ENCODE data around the gene APOO. TPM values are rescaled to one million over a fixed set of nuclear protein-coding genes. Genes with fewer than 3 reads are reported as not detected.

The APOO gene
- total and polyA plus RNA-seq, 2 of the 13 experiments (the other 11 are each of a cell fraction or from before 2014, with no cell fraction given): 9.7 to 22.1 TPM

DNA sequence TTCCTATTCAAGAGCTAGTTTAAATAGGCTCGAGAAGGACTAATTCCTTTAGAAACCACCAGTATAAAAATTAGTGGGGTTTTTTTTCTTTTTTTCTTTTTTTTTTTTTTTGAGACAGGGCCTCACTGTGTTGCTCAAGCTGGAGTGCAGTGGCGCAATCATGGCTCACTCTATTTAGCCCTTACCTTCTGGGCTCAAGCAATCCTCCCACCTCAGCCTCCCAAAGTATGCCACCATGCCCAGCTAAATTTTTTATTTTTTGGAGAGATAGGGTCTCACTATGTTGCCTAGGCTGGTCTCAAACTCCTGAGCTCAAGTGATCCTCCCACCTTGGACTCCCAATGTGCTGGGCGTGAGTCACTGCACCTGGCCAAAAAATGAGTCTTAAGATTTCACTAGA lies 52.8 kb downstream of the APOO start:
- DNase-seq (ENCODE audit: low spot score): no peak
- POLR2A ChIA-PET: no interaction called here
- CTCF ChIA-PET (ENCODE audit: low intra/inter-chr PET ratio, low total read pairs): no interaction called here
- no peaks in the 10 kb centered on the region for H3K27me3 ChIP-seq (ENCODE audit: control insufficient read depth in 1 of 2, insufficient read depth in 2 of 2, low read length in 2 of 2)
- WGBS (ENCODE audit: low lambda C conversion rate): 98% methylated on average over 3 of the region's 3 CpGs
- no peak for FAIRE-seq
- H3K79me2 ChIP-seq (ENCODE audit: insufficient read depth, low read length): no peaks in the 10 kb centered on the region
- H2AFZ ChIP-seq (ENCODE audit: low read length): no peak overlapping the region
- H3K4me2 ChIP-seq (ENCODE audit: low read depth, low read length): no peak overlapping the region
- no peak overlapping the region for H3K27ac ChIP-seq (ENCODE audit: extremely low read length, insufficient read depth, low read length)
- no TSS peak for BruUV-seq (replicated peaks)
- H3K4me3 ChIP-seq (replicated peaks in 1 of 3; ENCODE audit: insufficient read depth in 1 of 3, low read depth in 2 of 3, low read length in 3 of 3): no peak overlapping the region
- H3K9ac ChIP-seq (ENCODE audit: insufficient read depth, low read depth, low read length): no peak overlapping the region
- in situ Hi-C loops (cut with HindIII; ENCODE audit: extremely low pct_ligation_motif_present, low pct_unique_long_range_greater_than_20kb): no loop called here
- peaks cover 16% of the 10 kb centered on the region for H3K4me1 ChIP-seq (ENCODE audit: insufficient read depth, low read length)
- H4K20me1 ChIP-seq (ENCODE audit: insufficient read depth, low read length): no peaks in the 10 kb centered on the region
- no peak for ATAC-seq
- H3K36me3 ChIP-seq (replicated peaks in 1 of 2; ENCODE audit: control insufficient read depth in 1 of 2, insufficient read depth in 2 of 2, low read length in 2 of 2): no peaks in the 10 kb centered on the region
- no peaks in the 10 kb centered on the region for H3K9me3 ChIP-seq (ENCODE audit: low read length)
- intact Hi-C loops (cut with micrococcal nuclease; ENCODE audit: unreplicated experiment): no loop called here
- TF ChIP-seq, protein P1, sequence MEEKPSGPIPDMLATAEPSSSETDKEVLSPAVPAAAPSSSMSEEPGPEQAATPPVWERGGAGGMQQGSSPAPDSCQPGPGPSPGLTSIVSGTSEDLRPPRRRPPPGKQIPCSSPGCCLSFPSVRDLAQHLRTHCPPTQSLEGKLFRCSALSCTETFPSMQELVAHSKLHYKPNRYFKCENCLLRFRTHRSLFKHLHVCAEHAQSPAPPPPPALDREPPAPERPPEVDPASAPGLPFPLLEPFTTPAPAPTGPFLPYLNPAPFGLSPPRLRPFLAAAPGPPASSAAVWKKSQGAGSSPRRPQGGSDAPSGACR (CRISPR knock-in tag; IDR thresholded peaks at IDR 0.05): no peak
- no peak for TF ChIP-seq ZNF598 (CRISPR knock-in tag; IDR thresholded peaks at IDR 0.05; ENCODE audit: borderline replicate concordance)
- TF ChIP-seq FOXK1 (CRISPR knock-in tag; IDR thresholded peaks at IDR 0.05; ENCODE audit: borderline replicate concordance, low read depth): no peak
- TF ChIP-seq ZNF17 (CRISPR knock-in tag; IDR thresholded peaks at IDR 0.05): no peak
- no peak for TF ChIP-seq GZF1 (CRISPR knock-in tag; IDR thresholded peaks at IDR 0.05)
- no peak for TF ChIP-seq ZNF589 (CRISPR knock-in tag; conservative IDR thresholded peaks at IDR 0.05)
- TF ChIP-seq DR1 (CRISPR knock-in tag; IDR thresholded peaks at IDR 0.05): no peak
- TF ChIP-seq, protein P2, sequence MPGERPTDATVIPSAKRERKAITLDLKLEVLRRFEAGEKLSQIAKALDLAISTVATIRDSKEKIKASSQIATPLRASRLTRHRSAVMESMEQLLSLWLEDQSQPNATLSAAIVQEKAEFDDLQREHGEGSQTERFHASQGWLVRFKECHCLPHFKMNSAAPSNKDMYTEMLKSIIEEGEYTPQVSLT (CRISPR knock-in tag; IDR thresholded peaks at IDR 0.05; ENCODE audit: borderline replicate concordance, low read depth): no peak
- TF ChIP-seq TBL1XR1 (IDR thresholded peaks at IDR 0.05; ENCODE audit: borderline replicate concordance, low read length, partially characterized antibody): no peak
- TF ChIP-seq, protein P3, sequence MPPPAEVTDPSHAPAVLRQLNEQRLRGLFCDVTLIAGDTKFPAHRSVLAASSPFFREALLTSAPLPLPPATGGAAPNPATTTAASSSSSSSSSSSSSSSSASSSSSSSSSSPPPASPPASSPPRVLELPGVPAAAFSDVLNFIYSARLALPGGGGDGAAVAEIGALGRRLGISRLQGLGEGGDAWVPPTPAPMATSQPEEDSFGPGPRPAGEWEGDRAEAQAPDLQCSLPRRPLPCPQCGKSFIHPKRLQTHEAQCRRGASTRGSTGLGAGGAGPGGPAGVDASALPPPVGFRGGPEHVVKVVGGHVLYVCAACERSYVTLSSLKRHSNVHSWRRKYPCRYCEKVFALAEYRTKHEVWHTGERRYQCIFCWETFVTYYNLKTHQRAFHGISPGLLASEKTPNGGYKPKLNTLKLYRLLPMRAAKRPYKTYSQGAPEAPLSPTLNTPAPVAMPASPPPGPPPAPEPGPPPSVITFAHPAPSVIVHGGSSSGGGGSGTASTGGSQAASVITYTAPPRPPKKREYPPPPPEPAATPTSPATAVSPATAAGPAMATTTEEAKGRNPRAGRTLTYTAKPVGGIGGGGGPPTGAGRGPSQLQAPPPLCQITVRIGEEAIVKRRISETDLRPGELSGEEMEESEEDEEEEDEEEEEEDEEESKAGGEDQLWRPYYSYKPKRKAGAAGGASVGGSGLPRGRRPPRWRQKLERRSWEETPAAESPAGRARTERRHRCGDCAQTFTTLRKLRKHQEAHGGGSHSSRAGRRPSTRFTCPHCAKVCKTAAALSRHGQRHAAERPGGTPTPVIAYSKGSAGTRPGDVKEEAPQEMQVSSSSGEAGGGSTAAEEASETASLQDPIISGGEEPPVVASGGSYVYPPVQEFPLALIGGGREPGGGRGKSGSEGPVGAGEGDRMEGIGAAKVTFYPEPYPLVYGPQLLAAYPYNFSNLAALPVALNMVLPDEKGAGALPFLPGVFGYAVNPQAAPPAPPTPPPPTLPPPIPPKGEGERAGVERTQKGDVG (CRISPR knock-in tag; IDR thresholded peaks at IDR 0.05; ENCODE audit: borderline replicate concordance): no peak
- no peak for TF ChIP-seq ZNF713 (CRISPR knock-in tag; IDR thresholded peaks at IDR 0.05)
- peak; percentile 74 for TF ChIP-seq CEBPB (IDR thresholded peaks at IDR 0.05; ENCODE audit: borderline replicate concordance, low read depth, low read length)
- TF ChIP-seq, protein P4, sequence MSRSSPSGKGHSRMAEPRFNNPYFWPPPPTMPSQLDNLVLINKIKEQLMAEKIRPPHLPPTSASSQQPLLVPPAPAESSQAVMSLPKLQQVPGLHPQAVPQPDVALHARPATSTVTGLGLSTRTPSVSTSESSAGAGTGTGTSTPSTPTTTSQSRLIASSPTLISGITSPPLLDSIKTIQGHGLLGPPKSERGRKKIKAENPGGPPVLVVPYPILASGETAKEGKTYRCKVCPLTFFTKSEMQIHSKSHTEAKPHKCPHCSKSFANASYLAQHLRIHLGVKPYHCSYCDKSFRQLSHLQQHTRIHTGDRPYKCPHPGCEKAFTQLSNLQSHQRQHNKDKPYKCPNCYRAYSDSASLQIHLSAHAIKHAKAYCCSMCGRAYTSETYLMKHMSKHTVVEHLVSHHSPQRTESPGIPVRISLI (CRISPR knock-in tag; IDR thresholded peaks at IDR 0.05; ENCODE audit: borderline replicate concordance): no peak
- TF ChIP-seq, protein P5, sequence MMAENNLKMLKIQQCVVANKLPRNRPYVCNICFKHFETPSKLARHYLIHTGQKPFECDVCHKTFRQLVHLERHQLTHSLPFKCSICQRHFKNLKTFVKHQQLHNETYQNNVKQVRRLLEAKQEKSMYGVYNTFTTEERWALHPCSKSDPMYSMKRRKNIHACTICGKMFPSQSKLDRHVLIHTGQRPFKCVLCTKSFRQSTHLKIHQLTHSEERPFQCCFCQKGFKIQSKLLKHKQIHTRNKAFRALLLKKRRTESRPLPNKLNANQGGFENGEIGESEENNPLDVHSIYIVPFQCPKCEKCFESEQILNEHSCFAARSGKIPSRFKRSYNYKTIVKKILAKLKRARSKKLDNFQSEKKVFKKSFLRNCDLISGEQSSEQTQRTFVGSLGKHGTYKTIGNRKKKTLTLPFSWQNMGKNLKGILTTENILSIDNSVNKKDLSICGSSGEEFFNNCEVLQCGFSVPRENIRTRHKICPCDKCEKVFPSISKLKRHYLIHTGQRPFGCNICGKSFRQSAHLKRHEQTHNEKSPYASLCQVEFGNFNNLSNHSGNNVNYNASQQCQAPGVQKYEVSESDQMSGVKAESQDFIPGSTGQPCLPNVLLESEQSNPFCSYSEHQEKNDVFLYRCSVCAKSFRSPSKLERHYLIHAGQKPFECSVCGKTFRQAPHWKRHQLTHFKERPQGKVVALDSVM (CRISPR knock-in tag; IDR thresholded peaks at IDR 0.05): peak; percentile 40
- 0 out of 2 replicates have a peak, but pooled peaks have one; percentile 7 for TF ChIP-seq CEBPG (CRISPR knock-in tag; IDR thresholded peaks at IDR 0.05)
- TF ChIP-seq, protein P6, sequence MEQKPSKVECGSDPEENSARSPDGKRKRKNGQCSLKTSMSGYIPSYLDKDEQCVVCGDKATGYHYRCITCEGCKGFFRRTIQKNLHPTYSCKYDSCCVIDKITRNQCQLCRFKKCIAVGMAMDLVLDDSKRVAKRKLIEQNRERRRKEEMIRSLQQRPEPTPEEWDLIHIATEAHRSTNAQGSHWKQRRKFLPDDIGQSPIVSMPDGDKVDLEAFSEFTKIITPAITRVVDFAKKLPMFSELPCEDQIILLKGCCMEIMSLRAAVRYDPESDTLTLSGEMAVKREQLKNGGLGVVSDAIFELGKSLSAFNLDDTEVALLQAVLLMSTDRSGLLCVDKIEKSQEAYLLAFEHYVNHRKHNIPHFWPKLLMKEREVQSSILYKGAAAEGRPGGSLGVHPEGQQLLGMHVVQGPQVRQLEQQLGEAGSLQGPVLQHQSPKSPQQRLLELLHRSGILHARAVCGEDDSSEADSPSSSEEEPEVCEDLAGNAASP (CRISPR knock-in tag; IDR thresholded peaks at IDR 0.05; ENCODE audit: borderline replicate concordance): no peak
